ENCODE results near the gene YIF1A.
A peak's percentile ranks its signal among the peaks of the same experiment; 100 is the strongest.

Gene YIF1A

DNA sequence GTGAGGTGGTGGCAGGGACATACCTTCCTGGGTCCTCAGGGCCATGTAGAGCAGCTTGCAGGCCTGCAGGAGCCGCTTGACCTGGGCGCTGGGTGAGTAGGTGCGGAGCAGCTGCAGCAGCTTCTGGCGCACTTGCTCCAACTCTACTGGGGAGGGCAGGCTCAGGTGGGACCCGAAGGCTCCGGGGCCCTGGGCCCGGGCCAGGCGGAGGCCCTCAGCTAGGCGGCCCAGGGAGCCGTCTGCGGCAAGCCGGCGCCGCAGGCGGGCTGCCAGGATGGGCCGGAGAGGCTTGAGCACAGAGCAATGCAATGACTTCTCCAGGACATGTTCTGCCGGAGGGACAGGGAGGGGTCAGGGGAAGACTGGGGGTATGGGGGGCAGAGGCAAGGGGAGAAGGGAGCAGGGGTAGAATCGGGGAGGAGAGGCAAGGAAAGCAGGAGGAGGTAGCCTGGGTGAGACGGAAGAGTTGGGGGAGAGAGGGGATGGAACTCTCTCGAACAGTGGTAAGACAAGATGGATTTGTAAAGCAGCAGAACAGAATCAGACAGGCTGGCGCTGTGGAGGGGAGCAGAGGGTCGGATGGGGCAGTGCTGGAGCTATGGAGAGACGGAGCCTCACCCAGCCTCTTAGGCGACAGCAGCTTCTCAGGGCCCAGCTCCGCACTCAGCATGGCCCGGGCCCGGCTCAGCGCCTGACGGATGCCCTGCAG, 45.1 kb upstream of the YIF1A start:
- peak overlapping the region; percentile 65 for H3K4me3 ChIP-seq (ENCODE audit: low read depth, low read length)
- TF ChIP-seq, protein P1, sequence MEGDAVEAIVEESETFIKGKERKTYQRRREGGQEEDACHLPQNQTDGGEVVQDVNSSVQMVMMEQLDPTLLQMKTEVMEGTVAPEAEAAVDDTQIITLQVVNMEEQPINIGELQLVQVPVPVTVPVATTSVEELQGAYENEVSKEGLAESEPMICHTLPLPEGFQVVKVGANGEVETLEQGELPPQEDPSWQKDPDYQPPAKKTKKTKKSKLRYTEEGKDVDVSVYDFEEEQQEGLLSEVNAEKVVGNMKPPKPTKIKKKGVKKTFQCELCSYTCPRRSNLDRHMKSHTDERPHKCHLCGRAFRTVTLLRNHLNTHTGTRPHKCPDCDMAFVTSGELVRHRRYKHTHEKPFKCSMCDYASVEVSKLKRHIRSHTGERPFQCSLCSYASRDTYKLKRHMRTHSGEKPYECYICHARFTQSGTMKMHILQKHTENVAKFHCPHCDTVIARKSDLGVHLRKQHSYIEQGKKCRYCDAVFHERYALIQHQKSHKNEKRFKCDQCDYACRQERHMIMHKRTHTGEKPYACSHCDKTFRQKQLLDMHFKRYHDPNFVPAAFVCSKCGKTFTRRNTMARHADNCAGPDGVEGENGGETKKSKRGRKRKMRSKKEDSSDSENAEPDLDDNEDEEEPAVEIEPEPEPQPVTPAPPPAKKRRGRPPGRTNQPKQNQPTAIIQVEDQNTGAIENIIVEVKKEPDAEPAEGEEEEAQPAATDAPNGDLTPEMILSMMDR (conservative IDR thresholded peaks at IDR 0.05; ENCODE audit: low read depth, low read length), result no peak
- no peak for DNase-seq (ENCODE audit: low read depth)

DNA sequence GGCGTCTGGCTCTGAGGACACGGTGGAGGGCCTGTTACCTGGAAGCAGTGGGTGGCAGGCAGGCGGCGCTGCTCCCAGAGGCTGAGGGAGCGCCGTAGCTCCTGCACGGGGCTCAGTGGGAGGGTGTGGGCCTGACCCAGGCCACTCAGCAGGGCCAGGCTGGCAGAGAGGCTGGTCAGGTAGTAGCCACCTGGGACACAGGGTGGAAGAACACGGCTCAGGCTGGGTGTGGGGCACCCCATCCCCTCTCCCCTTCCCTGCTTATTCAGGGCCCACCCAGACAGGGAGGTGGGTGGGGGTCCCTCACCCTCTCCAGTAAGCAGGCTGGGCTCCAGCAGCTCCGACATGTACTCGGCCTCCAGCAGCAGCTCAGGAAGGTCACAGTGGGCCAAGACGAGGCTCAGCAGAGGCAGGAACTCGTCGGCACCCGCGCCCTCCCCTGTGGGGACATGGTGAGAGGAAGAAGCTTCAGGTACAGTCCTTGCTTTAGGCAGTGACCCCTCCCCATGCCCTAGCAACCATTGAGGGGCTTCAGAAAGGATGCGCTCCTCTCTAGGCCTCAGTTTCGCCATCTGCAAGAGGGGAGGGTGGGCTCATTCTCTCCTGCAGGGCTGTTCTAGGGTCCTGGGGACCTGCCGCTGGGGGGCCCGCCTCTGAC, 44.4 kb upstream of the YIF1A start:
- no peak overlapping the region for H3K4me3 ChIP-seq (ENCODE audit: low read depth, low read length)
- TF ChIP-seq, protein P1 (conservative IDR thresholded peaks at IDR 0.05; ENCODE audit: low read depth, low read length), result no peak
- no peak for DNase-seq (ENCODE audit: low read depth)

DNA sequence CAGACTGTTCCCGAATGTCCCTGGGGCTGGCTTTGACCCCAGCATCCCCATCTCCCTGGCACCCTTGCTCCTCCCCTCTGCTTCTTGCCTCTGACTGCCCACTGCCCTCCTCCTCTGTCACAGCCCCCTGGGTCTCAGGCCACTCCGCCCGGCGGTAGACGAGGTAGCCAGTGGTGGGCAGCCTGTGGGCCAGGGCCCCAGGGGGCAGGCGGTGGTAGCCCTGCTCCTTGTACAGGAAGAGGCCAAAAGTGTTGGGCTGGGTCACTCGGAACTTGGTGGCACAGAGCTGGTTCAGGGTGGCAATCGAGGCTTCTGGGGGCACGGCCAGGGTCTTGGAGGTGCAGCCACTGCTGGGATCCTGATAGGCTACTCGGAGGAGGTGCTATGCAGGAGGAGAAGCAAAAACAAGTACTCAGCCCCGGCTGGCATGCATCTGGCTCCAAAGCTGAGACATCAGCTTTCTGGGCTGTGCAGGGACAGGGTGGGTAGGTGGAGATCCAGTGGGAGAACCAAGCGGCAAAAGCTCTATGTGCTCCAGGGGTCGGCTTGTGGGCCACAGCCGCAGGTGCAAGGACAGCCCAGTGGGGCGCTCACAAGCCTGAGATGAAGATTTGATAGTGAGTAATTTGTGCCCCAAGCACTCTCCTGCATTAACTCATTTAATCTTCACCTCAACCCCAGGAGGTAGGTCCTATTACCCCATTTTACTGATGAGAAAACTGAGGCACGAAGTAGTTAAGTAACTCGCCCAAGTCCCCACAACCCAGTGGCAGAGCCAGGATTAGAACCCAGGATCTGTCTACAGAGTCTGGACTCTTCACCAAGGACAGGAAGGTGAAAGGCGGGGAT, 43.7 kb upstream of the YIF1A start:
- H3K4me3 ChIP-seq (ENCODE audit: low read depth, low read length), result no peak overlapping the region
- no peak for DNase-seq (ENCODE audit: low read depth)
- TF ChIP-seq, protein P1 (conservative IDR thresholded peaks at IDR 0.05; ENCODE audit: low read depth, low read length), result no peak

DNA sequence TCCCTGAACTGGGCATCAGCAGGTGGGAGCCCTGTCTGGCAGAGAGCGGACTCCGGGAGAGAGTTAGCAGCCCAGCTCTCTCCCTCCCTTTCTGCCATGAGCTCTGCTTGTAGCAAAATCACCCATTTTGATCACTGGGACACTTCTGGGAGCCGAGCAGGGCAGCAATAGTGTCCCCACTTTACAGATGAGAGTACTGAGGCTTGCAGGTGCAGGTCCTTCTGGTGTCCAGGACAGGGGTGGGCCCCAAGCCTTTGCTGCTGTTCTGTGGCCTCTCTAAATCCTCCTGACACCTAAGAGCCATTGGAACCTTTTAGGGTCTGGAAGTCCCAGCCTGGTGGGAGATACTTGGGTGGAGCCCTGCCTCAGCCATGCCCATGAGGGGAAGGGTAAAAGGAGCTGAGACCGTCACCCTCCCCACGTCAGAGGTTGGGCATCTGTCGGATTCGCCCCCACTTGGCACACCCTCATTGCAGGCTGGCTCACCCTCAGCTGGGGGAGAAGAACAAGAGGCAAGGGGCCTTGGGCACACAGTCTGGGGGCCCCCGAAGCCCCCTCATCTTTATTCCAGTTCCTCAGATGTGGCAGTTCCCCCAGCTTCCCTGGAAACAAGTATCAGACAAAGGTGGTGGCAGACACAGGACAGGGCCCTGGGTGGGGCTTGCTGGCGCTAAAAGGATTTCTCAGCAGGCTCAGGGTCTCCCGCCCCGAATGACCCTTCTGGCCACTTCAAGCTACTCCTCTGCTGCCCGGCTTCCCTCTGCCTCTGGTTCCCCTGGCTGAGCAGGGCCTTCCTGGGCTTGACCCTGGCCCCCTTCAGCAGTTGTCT, 42.8 kb upstream of the YIF1A start:
- TF ChIP-seq, protein P1 (conservative IDR thresholded peaks at IDR 0.05; ENCODE audit: low read depth, low read length), result no peak
- H3K4me3 ChIP-seq (ENCODE audit: low read depth, low read length), result no peak overlapping the region
- DNase-seq (ENCODE audit: low read depth), result no peak

DNA sequence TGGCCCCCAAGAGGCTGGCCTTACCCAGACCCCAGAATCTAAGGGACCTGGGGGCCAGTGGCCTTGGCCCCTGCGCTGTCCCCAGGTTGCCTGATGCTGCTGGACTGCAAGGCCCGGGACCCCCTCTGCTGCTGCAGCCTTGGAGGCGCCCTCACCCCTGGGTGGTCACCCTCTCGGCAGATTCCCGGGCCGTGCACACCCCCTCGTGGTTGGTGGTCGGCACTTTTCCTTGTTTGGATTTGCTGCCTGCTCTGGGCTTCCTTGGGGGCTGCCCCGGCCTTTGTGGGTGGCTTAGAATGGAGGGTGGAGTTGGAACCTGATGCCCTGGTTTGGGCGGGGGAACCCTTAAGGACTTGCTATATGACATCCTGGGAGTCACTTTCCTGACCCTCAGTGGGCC, 42.0 kb upstream of the YIF1A start:
- H3K4me3 ChIP-seq (ENCODE audit: low read depth, low read length), result no peak overlapping the region
- TF ChIP-seq, protein P1 (conservative IDR thresholded peaks at IDR 0.05; ENCODE audit: low read depth, low read length), result no peak
- DNase-seq (ENCODE audit: low read depth), result no peak

DNA sequence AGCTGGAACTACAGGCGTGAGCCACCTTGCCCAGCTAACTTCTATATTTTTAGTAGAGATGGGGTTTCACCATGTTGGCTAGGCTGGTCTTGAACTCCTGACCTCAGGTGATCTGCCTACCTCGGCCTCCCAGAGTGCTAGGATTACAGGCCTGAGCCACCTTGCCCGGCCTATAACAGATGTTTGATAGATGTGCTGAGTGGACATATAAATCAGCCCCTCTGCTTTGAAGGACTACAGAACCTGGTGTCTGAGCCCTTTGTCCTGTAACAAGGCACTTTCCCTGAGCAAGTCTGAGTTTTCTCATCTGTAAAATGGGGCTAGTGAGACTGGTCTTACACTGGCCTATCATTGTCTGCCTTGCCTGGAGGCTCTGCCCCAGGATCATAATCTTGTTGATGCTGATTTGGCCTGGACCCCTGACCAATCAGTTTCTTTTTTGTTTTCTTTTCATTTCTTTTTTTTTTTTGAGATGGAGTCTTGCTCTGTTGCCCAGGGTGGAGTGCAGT, 40.3 kb upstream of the YIF1A start:
- TF ChIP-seq, protein P1 (conservative IDR thresholded peaks at IDR 0.05; ENCODE audit: low read depth, low read length), result no peak

More for the DNA sequence above, 40.3 kb upstream of the YIF1A start:
- H3K4me3 ChIP-seq (ENCODE audit: low read depth, low read length), result no peak overlapping the region
- no peak for DNase-seq (ENCODE audit: low read depth)
